ENCODE data around the gene TMEM247.

DNA sequence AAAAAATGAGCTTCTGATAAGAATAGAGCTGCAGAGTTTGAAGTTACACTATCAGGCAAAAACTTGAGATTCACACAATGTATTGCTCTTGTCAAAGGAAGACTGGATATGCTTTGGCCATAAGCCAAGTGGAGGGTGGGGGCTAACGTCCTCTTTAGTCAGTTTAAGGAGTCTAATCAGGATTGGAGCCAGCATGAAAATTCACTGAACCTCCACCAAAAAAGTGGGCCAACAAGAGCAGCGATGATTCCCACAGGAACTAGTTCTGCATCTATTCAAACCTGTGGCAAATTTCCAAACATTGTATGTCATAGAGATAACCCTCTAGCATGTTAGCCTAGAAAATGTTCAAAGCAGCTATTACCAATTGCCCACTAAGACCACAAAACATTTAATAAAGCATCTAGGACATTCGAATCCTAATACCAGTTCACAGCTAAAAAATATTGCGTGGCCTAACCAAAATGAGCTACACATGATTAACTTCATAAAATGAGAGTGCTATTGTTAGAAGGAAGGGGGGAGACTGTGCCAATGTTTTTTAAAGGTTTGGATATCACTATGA lies 43.5 kb upstream of the TMEM247 start:
- no peak for TF ChIP-seq POLR2AphosphoS5 (IDR thresholded peaks at IDR 0.05)
- TF ChIP-seq, protein P1, sequence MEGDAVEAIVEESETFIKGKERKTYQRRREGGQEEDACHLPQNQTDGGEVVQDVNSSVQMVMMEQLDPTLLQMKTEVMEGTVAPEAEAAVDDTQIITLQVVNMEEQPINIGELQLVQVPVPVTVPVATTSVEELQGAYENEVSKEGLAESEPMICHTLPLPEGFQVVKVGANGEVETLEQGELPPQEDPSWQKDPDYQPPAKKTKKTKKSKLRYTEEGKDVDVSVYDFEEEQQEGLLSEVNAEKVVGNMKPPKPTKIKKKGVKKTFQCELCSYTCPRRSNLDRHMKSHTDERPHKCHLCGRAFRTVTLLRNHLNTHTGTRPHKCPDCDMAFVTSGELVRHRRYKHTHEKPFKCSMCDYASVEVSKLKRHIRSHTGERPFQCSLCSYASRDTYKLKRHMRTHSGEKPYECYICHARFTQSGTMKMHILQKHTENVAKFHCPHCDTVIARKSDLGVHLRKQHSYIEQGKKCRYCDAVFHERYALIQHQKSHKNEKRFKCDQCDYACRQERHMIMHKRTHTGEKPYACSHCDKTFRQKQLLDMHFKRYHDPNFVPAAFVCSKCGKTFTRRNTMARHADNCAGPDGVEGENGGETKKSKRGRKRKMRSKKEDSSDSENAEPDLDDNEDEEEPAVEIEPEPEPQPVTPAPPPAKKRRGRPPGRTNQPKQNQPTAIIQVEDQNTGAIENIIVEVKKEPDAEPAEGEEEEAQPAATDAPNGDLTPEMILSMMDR (IDR thresholded peaks at IDR 0.05): no peak
- no peak for TF ChIP-seq EP300 (IDR thresholded peaks at IDR 0.05; ENCODE audit: low read depth)
